Subcutaneous abdominal adipose tissue (tissue), 5 donors: ENCODE data around the gene FCSK.
A peak's percentile ranks its signal among the peaks of the same experiment; 100 is the strongest.
"Not testable (repeated sequence)": the region's sequence is repeated elsewhere in the genome, so short reads cannot be mapped to it uniquely, and the experiment has no call there.

ENCODE experiments used
- H3K27ac ChIP-seq: one replicate; pipeline ENCODE4 v1.7.0; 2013; ENCODE audit warnings: low read depth, mild to moderate bottlenecking, inconsistent platforms, low read length, moderate library complexity
- H3K27me3 ChIP-seq, 5 donors: one replicate each; pipeline ENCODE4 v1.7.0; 2013; ENCODE audit warnings: low read length in 5 of 5, inconsistent platforms in 1 of 5; ENCODE audit not compliant: control insufficient read depth in 5 of 5, insufficient read depth in 4 of 5
- H3K36me3 ChIP-seq, 5 donors: one replicate each; pipeline ENCODE4 v1.7.0; 2013; ENCODE audit warnings: low read length in 5 of 5; ENCODE audit not compliant: control insufficient read depth in 5 of 5, insufficient read depth in 5 of 5
- H3K4me1 ChIP-seq, 5 donors: one replicate each; pipeline ENCODE4 v1.7.0; 2013; ENCODE audit warnings: low read length in 5 of 5, mild to moderate bottlenecking in 3 of 5, moderate library complexity in 1 of 5; ENCODE audit not compliant: control insufficient read depth in 5 of 5, insufficient read depth in 5 of 5
- H3K4me3 ChIP-seq, 5 donors: one replicate each; pipeline ENCODE4 v1.7.0; 2013; ENCODE audit warnings: low read length in 5 of 5, low read depth in 1 of 5
- H3K9ac ChIP-seq, 5 donors: one replicate each; pipeline ENCODE4 v1.7.0; 2013; ENCODE audit warnings: low read length in 5 of 5, mild to moderate bottlenecking in 4 of 5, moderate library complexity in 3 of 5
- H3K9me3 ChIP-seq, 5 donors: one replicate each; pipeline ENCODE4 v1.7.0; 2013; ENCODE audit warnings: low read length in 5 of 5; ENCODE audit not compliant: control insufficient read depth in 5 of 5
- donor health status: healthy.
- donor health status: healthy.
- donor health status: healthy.
- donor health status: healthy.
- donor health status: healthy.

FCSK gene

GRCh38 chr16:70438969-70439862, 15.2 kb upstream of the FCSK start, which contains the start of gene ST3GAL2:
Gene ST3GAL2, minus strand, starts transcription at chr16:70439100. Its CDS starts 40,570 bp downstream, at chr16:70398530.
- peak within 1 kb of the TSS; percentile 50 for H3K27ac ChIP-seq
- H3K4me1 ChIP-seq, result peaks cover 7 to 35% (median 33%) of the 10 kb centered on the region in 5 donors
- H3K9ac ChIP-seq, result peak within 1 kb of the TSS; percentile 42 to 86 (median 75)
- H3K9me3 ChIP-seq, result no peaks in the 10 kb centered on the region
- no peaks in the 10 kb centered on the region for H3K27me3 ChIP-seq
- peak within 1 kb of the TSS; percentile 82 to 94 (median 88) for H3K4me3 ChIP-seq
- peaks cover 0 to 5% (median 0%) of the 10 kb centered on the region in 5 donors for H3K36me3 ChIP-seq

- no peak overlapping the region for H3K9ac ChIP-seq
- H3K27me3 ChIP-seq, result no peaks in the 10 kb centered on the region
- H3K9me3 ChIP-seq, result no peaks in the 10 kb centered on the region
- H3K4me1 ChIP-seq, result peaks cover 7 to 27% (median 26%) of the 10 kb centered on the region in 5 donors
- no peak overlapping the region for H3K27ac ChIP-seq
- no peak overlapping the region for H3K4me3 ChIP-seq
- H3K36me3 ChIP-seq, result no peaks in the 10 kb centered on the region
These were observed 14.2 kb upstream of the FCSK start for GRCh38 chr16:70440009-70440692.

GRCh38 chr16:70441406-70441990, 12.9 kb upstream of the FCSK start:
- Histone ChIP-seq H3K9me3 (no peaks in the 10 kb centered on the region), H3K27ac (no peak overlapping the region), H3K4me3 (no peak overlapping the region), H3K27me3 (no peaks in the 10 kb centered on the region), H3K4me1 (peaks cover 7 to 26% (median 25%) of the 10 kb centered on the region in 5 donors), H3K9ac (no peak overlapping the region), H3K36me3 (no peaks in the 10 kb centered on the region)

GRCh38 chr16:70442344-70442743, 12.1 kb upstream of the FCSK start:
- Histone ChIP-seq H3K9me3 (no peaks in the 10 kb centered on the region), H3K4me1 (peaks cover 5 to 18% (median 16%) of the 10 kb centered on the region in 5 donors), H3K27ac (no peak overlapping the region), H3K36me3 (no peaks in the 10 kb centered on the region), H3K9ac (no peak overlapping the region), H3K27me3 (no peaks in the 10 kb centered on the region), H3K4me3 (no peak overlapping the region)

GRCh38 chr16:70444249-70445063, 9.9 kb upstream of the FCSK start:
- Histone ChIP-seq H3K9me3 (no peaks in the 10 kb centered on the region), H3K27me3 (no peaks in the 10 kb centered on the region), H3K4me3 (no peak overlapping the region), H3K4me1 (peaks cover 0 to 4% (median 3%) of the 10 kb centered on the region in 5 donors), H3K9ac (no peak overlapping the region), H3K36me3 (no peaks in the 10 kb centered on the region), H3K27ac (no peak overlapping the region)

GRCh38 chr16:70448075-70448474, 6.3 kb upstream of the FCSK start:
- H3K27ac ChIP-seq, result no peak overlapping the region
- H3K27me3 ChIP-seq, result no peaks in the 10 kb centered on the region
- no peaks in the 10 kb centered on the region for H3K36me3 ChIP-seq

GRCh38 chr16:70450142-70451003, 4.0 kb upstream of the FCSK start:
- H3K36me3 ChIP-seq, H3K27ac ChIP-seq, H3K9ac ChIP-seq, H3K9me3 ChIP-seq, H3K27me3 ChIP-seq: not testable (repeated sequence)
- Histone ChIP-seq H3K4me1 (peaks cover 0 to 14% (median 14%) of the 10 kb centered on the region in 5 donors), H3K4me3 (peak overlapping the region in 1 of 5 donors; percentile 2)

More at GRCh38 chr16:70448075-70448474, 6.3 kb upstream of the FCSK start:
- Histone ChIP-seq H3K4me3 (no peak overlapping the region), H3K9ac (no peak overlapping the region), H3K9me3 (no peaks in the 10 kb centered on the region), H3K4me1 (no peaks in the 10 kb centered on the region)

GRCh38 chr16:70451004-70451340, 3.4 kb upstream of the FCSK start:
- H3K9ac ChIP-seq, H3K27ac ChIP-seq, H3K36me3 ChIP-seq, H3K27me3 ChIP-seq, H3K9me3 ChIP-seq, H3K4me3 ChIP-seq: not testable (repeated sequence)
- peaks cover 0 to 16% (median 14%) of the 10 kb centered on the region in 5 donors for H3K4me1 ChIP-seq
